ENCODE results near the gene ZNHIT1.

ZNHIT1 gene

DNA sequence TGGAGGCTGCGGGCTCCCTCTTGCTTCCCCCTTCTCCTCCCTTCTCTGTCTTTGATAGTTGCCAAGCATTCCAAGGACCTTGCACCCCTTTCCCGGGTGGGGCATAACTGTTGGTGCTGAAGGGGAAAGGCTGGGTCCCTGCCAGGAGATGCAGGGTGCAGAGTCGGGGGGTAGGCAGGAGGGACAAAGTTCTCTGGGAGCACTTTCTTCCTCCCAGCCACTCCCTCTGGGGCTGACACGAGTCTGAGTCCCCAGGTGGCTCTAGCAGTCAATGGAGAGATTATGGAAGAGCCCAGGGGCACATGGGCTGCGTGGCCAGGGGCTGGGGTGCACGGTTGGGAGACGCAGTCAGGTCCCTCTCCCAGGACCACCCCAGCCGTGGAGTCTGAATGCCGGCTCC lies 17.6 kb downstream of the ZNHIT1 start:
- Histone ChIP-seq H3K36me3 (ENCODE audit: insufficient read depth, low read length) (no peaks in the 10 kb centered on the region), H3K4me1 (ENCODE audit: control insufficient read depth, insufficient read depth, low read length, unreplicated experiment) (peaks cover 20% of the 10 kb centered on the region), H3K27me3 (ENCODE audit: insufficient read depth, low read length) (no peaks in the 10 kb centered on the region), H3K79me2 (ENCODE audit: control insufficient read depth, insufficient read depth, low read length, unreplicated experiment) (no peaks in the 10 kb centered on the region), H3K4me3 (ENCODE audit: low read depth, low read length) (no peak overlapping the region), H3K27ac (ENCODE audit: low read depth, low read length) (no peak overlapping the region), H2AFZ (ENCODE audit: low read length, unreplicated experiment) (no peak overlapping the region)

DNA sequence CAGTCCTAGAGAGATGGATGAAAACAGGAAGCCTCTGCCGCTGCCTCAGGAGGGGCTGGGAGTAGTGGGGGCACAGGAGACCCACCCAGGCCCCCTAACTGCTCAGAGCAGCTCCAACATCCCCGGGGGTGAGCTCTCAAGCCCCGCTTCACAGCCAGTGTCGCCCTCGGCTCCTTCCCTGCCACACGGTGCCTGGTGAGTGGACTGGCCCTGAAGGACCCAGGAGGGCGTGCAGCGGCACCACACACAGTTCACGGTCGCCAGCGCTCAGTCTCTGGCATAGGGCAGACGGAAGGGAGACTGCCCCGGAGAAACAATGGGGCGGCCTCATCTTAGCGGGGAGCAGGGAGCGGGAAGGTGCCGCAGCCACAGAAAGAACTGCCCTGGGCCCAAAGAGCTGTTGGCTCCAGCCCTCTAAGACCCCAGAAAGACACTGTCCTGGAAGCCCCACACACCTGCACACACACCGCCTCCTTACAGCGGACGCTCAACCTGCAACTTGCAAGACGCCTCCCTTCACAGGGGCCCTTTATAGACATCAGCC lies 18.4 kb downstream of the ZNHIT1 start:
- Histone ChIP-seq H3K4me3 (ENCODE audit: low read depth, low read length) (no peak overlapping the region), H2AFZ (ENCODE audit: low read length, unreplicated experiment) (no peak overlapping the region), H3K27me3 (ENCODE audit: insufficient read depth, low read length) (no peaks in the 10 kb centered on the region), H3K79me2 (ENCODE audit: control insufficient read depth, insufficient read depth, low read length, unreplicated experiment) (no peaks in the 10 kb centered on the region), H3K36me3 (ENCODE audit: insufficient read depth, low read length) (no peaks in the 10 kb centered on the region), H3K4me1 (ENCODE audit: control insufficient read depth, insufficient read depth, low read length, unreplicated experiment) (peaks cover 20% of the 10 kb centered on the region), H3K27ac (ENCODE audit: low read depth, low read length) (no peak overlapping the region)

DNA sequence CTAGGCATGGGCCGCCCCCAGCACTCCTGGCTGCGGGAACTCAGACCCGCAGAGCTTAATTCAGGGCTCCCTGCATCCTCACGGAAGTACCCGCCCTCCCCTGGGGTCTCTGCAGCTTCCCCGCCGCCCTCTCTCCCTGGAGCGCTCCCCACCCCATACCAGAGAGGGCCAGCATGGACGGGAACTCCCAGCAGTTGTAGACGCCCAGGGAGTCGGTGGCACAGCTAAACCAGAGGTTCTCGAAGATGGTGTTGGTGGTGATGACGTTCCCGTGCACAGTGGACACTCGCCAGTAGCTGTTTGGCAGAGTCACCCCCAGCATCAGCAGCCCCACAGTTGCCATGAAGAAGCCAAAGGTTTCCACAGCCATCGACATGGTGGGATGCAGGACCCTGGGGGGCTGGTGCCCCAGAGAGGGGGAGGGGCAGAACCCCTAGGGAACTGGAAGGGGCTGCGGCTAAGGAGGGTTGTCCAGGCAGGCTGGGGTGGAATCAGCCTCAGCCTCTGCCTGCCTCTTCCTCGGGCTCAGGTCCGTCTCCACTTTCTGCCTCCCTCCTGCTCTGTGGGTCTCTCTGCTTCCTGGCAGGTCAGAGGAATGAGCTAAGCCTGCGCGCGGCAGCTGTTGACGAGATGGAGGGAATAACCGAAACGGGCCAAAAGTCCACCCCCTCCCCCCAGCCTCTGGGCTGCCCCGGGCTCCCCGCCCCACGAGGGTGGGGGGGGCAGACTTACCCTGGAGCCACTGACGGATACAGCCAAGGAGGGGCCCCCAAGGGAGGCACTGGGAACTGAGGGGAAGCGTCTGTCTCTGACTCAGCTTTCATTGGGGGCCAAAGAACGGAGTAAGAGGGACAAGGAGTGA lies 19.5 kb downstream of the ZNHIT1 start, which contains the start of gene CLDN15:
CLDN15 (minus strand) TSS at position 597 of the 862 bp plus-strand sequence; CDS start at position 376, 221 bp downstream.
- H3K27me3 ChIP-seq (ENCODE audit: insufficient read depth, low read length), result no peaks in the 10 kb centered on the region
- H3K4me1 ChIP-seq (ENCODE audit: control insufficient read depth, insufficient read depth, low read length, unreplicated experiment), result peaks cover 15% of the 10 kb centered on the region
- H3K27ac ChIP-seq (ENCODE audit: low read depth, low read length), result peak within 1 kb of the TSS; percentile 58
- peak within 1 kb of the TSS; percentile 45; the same call in 1 of the 2 replicates for H3K4me3 ChIP-seq (ENCODE audit: low read depth, low read length)
- no peak within 1 kb of the TSS for H2AFZ ChIP-seq (ENCODE audit: low read length, unreplicated experiment)
- H3K36me3 ChIP-seq (ENCODE audit: insufficient read depth, low read length), result no peaks in the 10 kb centered on the region
- H3K79me2 ChIP-seq (ENCODE audit: control insufficient read depth, insufficient read depth, low read length, unreplicated experiment), result peaks cover 5% of the 10 kb centered on the region

DNA sequence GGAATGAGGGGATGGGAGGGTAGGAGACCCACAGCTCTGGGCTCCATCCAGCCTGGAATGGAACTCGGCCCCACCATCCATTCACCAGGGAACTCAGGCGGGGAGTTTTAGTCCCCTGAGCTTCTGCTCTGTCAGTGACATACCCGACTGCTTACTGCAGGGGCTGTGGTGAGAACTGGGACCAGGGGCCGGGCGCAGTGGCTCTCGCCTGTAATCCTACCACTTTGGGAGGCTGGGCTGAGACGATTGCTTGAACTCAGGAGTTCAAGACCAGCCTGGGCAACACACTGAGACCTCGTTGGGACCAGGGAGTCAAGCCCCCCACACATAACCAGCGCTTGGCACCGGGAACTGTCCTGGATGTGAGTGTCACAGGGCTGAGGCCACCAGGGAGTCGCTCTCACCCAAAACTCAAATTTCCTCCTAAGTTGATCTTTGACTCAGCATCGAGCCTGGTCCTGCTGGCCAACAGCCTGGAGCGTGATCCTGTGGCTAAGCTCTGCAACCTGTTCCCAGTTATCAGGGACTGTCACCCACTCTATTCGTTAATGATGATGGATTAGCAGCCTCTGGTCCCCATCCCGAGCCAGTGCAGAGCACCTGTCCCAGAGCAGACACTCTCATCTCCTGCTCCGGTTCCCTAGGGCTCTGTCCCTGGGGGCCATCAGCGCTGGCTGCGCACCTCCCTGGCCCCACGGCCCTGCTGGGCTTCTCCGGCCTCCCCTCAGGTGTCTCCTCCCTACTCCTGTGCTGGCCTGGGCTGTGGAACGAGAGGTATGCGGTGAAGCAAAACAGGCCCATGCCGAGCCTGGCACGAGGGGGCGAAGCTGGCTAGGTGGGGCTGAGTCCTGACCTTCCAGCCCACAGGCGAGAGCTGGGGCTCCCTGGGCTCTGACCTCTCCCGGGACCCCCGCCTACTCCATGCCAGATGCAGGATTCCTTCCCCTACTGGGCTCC lies 20.5 kb downstream of the ZNHIT1 start:
- H2AFZ ChIP-seq (ENCODE audit: low read length, unreplicated experiment), result no peak overlapping the region
- H3K36me3 ChIP-seq (ENCODE audit: insufficient read depth, low read length), result no peaks in the 10 kb centered on the region
- peak overlapping the region; percentile 58; the same call in 1 of the 2 replicates for H3K27ac ChIP-seq (ENCODE audit: low read depth, low read length)
- peaks cover 22% of the 10 kb centered on the region for H3K4me1 ChIP-seq (ENCODE audit: control insufficient read depth, insufficient read depth, low read length, unreplicated experiment)
- H3K4me3 ChIP-seq (ENCODE audit: low read depth, low read length), result no peak overlapping the region
- no peaks in the 10 kb centered on the region for H3K27me3 ChIP-seq (ENCODE audit: insufficient read depth, low read length)
- H3K79me2 ChIP-seq (ENCODE audit: control insufficient read depth, insufficient read depth, low read length, unreplicated experiment), result peaks cover 13% of the 10 kb centered on the region

DNA sequence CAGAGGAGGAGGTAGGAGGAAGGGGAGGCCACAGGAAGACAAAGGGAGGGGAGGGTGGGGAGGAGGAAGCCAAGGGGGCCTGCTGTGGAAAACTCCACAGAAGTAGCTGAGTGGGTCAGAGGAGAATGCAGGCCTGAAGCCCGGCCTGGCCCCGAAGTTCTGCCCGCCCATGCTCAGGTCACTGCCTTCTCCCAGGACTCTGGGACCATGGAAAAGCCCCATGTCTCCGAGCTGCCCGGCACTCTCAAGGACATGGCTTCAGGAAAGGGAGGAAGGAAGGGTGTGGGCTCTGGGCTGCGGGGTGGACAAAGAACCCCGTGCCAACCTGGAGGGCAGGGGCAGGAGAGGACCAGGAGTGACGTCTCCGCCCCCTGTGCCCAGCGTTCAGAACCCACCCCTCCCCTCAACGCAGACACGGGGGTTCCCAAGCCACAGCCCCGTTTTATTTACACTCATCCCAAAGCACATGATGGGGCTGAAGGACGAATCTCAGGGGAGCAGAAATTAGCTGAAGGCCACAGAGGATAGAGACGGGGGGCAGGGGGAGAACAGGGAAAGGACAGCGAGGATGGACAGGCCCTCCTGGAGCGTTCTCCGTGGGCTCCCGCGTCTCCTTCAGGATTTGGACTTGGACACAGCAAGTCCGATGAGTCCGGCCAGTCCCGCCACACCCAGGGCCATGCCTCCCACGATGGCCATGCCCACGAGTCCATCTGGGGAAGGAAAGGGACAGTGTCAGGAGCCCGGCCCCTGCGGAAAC lies 21.4 kb downstream of the ZNHIT1 start:
- H3K79me2 ChIP-seq (ENCODE audit: control insufficient read depth, insufficient read depth, low read length, unreplicated experiment), result peaks cover 13% of the 10 kb centered on the region
- H3K27ac ChIP-seq (ENCODE audit: low read depth, low read length), result no peak overlapping the region
- no peak overlapping the region for H2AFZ ChIP-seq (ENCODE audit: low read length, unreplicated experiment)
- H3K4me1 ChIP-seq (ENCODE audit: control insufficient read depth, insufficient read depth, low read length, unreplicated experiment), result peaks cover 26% of the 10 kb centered on the region
- no peaks in the 10 kb centered on the region for H3K27me3 ChIP-seq (ENCODE audit: insufficient read depth, low read length)
- H3K4me3 ChIP-seq (ENCODE audit: low read depth, low read length), result no peak overlapping the region
- no peaks in the 10 kb centered on the region for H3K36me3 ChIP-seq (ENCODE audit: insufficient read depth, low read length)

DNA sequence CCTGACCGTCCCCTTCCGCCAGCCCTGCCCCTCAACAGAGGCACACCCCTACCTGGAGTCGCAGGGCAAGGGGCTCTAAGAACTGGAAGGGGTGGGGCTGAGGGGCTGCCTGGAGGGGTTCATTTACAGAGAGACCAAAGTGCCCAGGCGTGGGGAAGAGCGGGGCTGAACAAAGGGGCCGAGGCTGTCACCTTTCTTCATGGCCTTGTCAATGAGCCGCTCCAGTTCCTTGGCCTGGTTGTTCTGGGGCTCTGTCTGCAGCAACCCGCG lies 21.9 kb downstream of the ZNHIT1 start:
- Histone ChIP-seq H3K27me3 (ENCODE audit: insufficient read depth, low read length) (no peaks in the 10 kb centered on the region), H3K36me3 (ENCODE audit: insufficient read depth, low read length) (no peaks in the 10 kb centered on the region), H3K79me2 (ENCODE audit: control insufficient read depth, insufficient read depth, low read length, unreplicated experiment) (peaks cover 13% of the 10 kb centered on the region), H3K27ac (ENCODE audit: low read depth, low read length) (no peak overlapping the region), H2AFZ (ENCODE audit: low read length, unreplicated experiment) (no peak overlapping the region), H3K4me3 (ENCODE audit: low read depth, low read length) (no peak overlapping the region), H3K4me1 (ENCODE audit: control insufficient read depth, insufficient read depth, low read length, unreplicated experiment) (peaks cover 26% of the 10 kb centered on the region)

DNA sequence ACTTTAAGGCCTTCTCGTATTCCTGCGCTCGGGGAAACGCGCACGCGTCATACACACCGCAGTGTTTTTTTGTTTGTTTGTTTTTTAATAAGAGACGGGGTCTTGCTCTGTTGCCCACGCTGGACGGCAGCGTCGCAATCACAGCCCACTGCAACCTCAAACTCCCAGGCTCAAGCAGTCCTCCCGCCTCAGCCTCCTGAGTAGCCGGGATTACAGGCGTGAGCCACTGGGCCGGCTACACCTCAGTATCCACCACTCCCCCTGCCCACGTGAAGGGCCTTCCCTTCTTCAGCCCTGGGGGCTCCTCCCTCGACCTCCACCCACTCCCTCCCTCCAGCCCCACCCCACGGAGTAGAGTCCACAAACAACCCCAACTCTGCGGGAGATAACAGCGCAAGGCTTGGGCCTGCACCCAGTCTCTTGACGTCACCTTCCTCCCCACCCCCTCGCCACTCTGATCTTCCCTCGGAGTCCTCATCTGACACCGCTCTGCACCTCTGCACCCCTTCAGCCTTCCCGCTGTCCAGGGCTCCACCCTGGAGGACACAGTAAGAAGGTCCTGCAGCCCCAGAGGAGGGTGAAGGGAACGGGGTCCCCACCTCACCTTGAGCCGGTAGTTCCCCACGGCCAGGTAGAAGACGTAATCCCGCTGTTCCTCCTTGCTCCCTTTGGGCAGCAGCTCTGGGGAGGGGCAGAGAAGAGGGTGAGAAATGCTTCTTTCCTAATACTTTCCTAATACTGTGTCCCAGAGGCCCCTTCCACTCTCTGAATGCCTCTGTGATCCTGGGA lies 22.5 kb downstream of the ZNHIT1 start:
- H3K4me1 ChIP-seq (ENCODE audit: control insufficient read depth, insufficient read depth, low read length, unreplicated experiment), result peaks cover 26% of the 10 kb centered on the region
- no peak overlapping the region for H2AFZ ChIP-seq (ENCODE audit: low read length, unreplicated experiment)
- H3K36me3 ChIP-seq (ENCODE audit: insufficient read depth, low read length), result no peaks in the 10 kb centered on the region
- H3K27me3 ChIP-seq (ENCODE audit: insufficient read depth, low read length), result no peaks in the 10 kb centered on the region
- H3K4me3 ChIP-seq (ENCODE audit: low read depth, low read length), result no peak overlapping the region
- H3K79me2 ChIP-seq (ENCODE audit: control insufficient read depth, insufficient read depth, low read length, unreplicated experiment), result peaks cover 16% of the 10 kb centered on the region
- no peak overlapping the region for H3K27ac ChIP-seq (ENCODE audit: low read depth, low read length)

DNA sequence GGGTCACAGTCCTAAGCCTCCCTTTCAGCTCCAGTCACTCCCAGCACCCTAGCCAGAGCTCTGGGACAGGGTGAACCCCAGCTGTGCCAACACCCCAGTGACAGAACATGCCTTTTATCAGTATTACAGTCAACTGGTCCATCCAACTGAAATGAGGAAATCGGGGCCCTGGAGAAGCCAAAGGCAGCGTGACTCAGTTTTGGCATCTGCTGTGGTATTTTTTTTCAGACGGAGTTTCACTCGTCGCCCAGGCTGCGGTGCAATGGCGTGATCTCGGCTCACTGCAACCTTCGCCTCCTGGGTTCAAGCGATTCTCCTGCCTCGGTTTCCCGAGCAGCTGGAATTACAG lies 23.0 kb downstream of the ZNHIT1 start:
- no peak overlapping the region for H3K27ac ChIP-seq (ENCODE audit: low read depth, low read length)
- peaks cover 26% of the 10 kb centered on the region for H3K4me1 ChIP-seq (ENCODE audit: control insufficient read depth, insufficient read depth, low read length, unreplicated experiment)
- H3K27me3 ChIP-seq (ENCODE audit: insufficient read depth, low read length), result no peaks in the 10 kb centered on the region
- H2AFZ ChIP-seq (ENCODE audit: low read length, unreplicated experiment), result no peak overlapping the region
- peaks cover 19% of the 10 kb centered on the region for H3K79me2 ChIP-seq (ENCODE audit: control insufficient read depth, insufficient read depth, low read length, unreplicated experiment)
- no peaks in the 10 kb centered on the region for H3K36me3 ChIP-seq (ENCODE audit: insufficient read depth, low read length)
- no peak overlapping the region for H3K4me3 ChIP-seq (ENCODE audit: low read depth, low read length)

DNA sequence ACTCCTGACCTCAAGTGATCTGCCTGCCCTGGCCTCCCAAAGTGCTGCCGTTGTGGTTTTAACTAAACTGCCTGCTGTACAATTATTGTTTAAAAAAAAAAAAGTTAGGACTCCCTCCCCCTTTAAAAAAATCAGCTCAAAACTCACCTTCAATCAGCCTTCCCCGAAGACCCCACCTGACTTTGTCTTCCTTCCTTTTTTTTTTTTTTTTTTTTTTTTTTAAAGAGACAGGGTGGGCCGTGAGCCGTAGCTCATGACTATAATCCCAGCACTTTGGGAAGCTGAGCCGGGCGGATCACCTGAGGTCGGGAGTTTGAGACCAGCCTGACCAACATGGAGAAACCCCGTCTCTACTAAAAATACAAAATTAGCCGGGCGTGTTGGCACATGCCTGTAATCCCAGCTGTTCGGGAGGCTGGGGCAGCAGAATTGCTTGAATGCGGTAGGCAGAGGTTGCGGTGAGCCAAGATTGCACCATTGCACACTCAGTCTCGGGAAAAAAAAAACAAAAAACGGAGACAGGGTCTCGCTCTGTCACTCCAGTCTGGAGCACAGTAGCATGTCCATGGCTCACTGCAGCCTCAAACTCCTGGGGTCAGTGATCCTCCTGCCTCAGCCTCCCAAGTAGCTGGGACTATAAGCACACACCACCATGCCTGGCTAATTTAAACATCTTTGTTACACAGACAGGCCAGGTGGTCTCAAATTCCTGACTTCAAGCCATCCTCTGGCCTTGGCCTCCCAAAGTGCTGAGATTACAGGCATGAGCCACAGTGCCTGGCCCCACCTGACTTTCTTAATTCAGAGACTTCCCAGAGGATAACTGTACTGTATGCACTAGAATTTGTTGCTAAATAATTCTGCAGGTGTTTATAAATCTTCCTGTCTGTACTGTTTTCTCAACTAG lies 23.7 kb downstream of the ZNHIT1 start:
- Histone ChIP-seq H3K79me2 (ENCODE audit: control insufficient read depth, insufficient read depth, low read length, unreplicated experiment) (peaks cover 19% of the 10 kb centered on the region), H3K27me3 (ENCODE audit: insufficient read depth, low read length) (no peaks in the 10 kb centered on the region), H3K36me3 (ENCODE audit: insufficient read depth, low read length) (no peaks in the 10 kb centered on the region), H3K4me3 (ENCODE audit: low read depth, low read length) (no peak overlapping the region), H3K4me1 (ENCODE audit: control insufficient read depth, insufficient read depth, low read length, unreplicated experiment) (peaks cover 26% of the 10 kb centered on the region), H3K27ac (ENCODE audit: low read depth, low read length) (no peak overlapping the region), H2AFZ (ENCODE audit: low read length, unreplicated experiment) (no peak overlapping the region)

Data from ACC112 (cell line).